Type B pancreatic cell (in vitro differentiated cells): ENCODE results near the gene ZNF775. TPM values are rescaled to one million over a fixed set of nuclear protein-coding genes. Genes with fewer than 3 reads are reported as not detected.
A peak's percentile ranks its signal among the peaks of the same experiment; 100 is the strongest.

Experiments used
- DNase-seq: peaks from one replicate; pipeline ENCODE4 v3.0.0; 2021; ENCODE audit warnings: mixed read lengths; ENCODE audit not compliant: unreplicated experiment; ENCODE audit errors: extremely low spot score
- H3K27ac Mint-ChIP-seq: 2 replicates; pipeline ENCODE4 v1.8.0; 2021; ENCODE audit warnings: mild to moderate bottlenecking, mixed read lengths
- H3K27me3 Mint-ChIP-seq: 2 replicates; pipeline ENCODE4 v1.8.0; 2021; ENCODE audit warnings: mixed read lengths
- H3K36me3 Mint-ChIP-seq: 2 replicates; pipeline ENCODE4 v1.8.0; 2021; ENCODE audit warnings: mixed read lengths
- H3K4me1 Mint-ChIP-seq: one replicate; pipeline ENCODE4 v1.8.0; 2021; ENCODE audit warnings: mixed read lengths; ENCODE audit not compliant: unreplicated experiment
- H3K4me3 Mint-ChIP-seq: 2 replicates; pipeline ENCODE4 v1.8.0; 2021; ENCODE audit warnings: mild to moderate bottlenecking, mixed read lengths
- H3K9me3 Mint-ChIP-seq: 2 replicates; pipeline ENCODE4 v1.8.0; 2021; ENCODE audit warnings: mixed read lengths
- total RNA-seq: library from RNA; stranded (reverse); gene quantifications from 2 replicates; pipeline ENCODE4 v1.2.1, GENCODE V29; 2021; ENCODE audit warnings: low replicate concordance
- TF ChIP-seq, protein P1 (sequence below): fragments of 200-600 bp; sonication (generic); conservative IDR thresholded peaks from 2 replicates; pipeline ENCODE4 v1.5.0; 2021; ENCODE audit warnings: antibody characterized with exemption, mild to moderate bottlenecking

The ZNF775 gene
- total RNA-seq, 1 donor from 2014 or later, result 12.3 TPM

DNA sequence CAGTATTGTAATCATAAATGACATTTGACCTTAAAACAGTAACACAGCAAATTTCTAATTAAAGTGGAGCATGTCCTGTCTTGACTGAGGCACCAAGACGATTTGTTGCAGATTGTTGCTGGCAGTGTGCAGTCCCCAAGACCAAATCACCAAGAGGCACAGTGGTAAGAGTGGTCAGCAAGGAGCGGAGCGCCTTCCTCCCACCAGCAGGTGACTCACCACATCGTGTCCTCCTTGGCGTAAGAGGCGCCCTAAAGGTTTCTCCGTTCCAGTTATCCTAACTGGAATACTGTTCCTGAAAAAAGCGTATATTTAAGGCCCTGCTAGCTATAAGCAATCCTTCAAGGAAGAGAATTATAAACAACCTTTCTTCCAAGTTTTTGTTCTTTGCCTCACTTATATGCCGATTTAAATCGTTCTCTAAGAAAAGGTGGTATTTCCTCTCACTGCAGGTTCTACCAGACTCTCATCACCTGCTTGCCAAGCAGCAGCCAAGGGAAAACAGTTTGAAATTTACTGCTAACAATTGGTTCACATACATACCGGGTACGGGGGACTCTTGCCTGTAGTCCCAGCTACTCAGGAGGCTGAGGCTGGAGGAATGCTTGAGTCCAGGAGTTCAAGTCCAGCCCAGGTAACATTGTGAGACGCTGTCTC is 21.2 kb upstream of the ZNF775 start:
- H3K9me3 Mint-ChIP-seq, result no peaks in the 10 kb centered on the region
- no peak overlapping the region for H3K27ac Mint-ChIP-seq
- no peak for DNase-seq
- TF ChIP-seq, protein P1, sequence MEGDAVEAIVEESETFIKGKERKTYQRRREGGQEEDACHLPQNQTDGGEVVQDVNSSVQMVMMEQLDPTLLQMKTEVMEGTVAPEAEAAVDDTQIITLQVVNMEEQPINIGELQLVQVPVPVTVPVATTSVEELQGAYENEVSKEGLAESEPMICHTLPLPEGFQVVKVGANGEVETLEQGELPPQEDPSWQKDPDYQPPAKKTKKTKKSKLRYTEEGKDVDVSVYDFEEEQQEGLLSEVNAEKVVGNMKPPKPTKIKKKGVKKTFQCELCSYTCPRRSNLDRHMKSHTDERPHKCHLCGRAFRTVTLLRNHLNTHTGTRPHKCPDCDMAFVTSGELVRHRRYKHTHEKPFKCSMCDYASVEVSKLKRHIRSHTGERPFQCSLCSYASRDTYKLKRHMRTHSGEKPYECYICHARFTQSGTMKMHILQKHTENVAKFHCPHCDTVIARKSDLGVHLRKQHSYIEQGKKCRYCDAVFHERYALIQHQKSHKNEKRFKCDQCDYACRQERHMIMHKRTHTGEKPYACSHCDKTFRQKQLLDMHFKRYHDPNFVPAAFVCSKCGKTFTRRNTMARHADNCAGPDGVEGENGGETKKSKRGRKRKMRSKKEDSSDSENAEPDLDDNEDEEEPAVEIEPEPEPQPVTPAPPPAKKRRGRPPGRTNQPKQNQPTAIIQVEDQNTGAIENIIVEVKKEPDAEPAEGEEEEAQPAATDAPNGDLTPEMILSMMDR, result no peak
- H3K27me3 Mint-ChIP-seq, result no peaks in the 10 kb centered on the region
- no peak overlapping the region for H3K4me3 Mint-ChIP-seq
- H3K36me3 Mint-ChIP-seq, result no peaks in the 10 kb centered on the region
- peaks cover 32% of the 10 kb centered on the region for H3K4me1 Mint-ChIP-seq

DNA sequence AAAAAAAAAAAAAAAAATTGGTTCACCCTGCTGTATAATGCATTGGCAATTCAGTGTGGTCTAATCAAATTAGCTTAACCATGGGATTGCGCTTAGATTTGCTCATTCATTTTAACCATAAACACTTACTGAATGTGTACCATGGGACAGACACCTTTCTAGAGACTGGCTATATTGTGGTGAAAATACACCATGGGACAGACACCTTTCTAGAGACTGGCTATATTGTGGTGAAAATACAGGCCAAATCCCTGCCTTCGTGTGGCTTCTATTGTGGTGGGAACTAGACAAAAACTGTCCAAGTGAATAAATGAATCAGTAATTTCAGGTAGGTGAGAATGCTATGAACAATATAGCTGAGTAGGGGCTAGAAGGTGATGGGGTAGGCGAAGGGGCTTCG is 20.7 kb upstream of the ZNF775 start:
- Mint-ChIP-seq H3K4me1 (peaks cover 35% of the 10 kb centered on the region), H3K4me3 (no peak overlapping the region), H3K27ac (no peak overlapping the region), H3K9me3 (no peaks in the 10 kb centered on the region), H3K36me3 (no peaks in the 10 kb centered on the region), H3K27me3 (no peaks in the 10 kb centered on the region)
- no peak for DNase-seq
- TF ChIP-seq, protein P1, result no peak

- Mint-ChIP-seq H3K9me3 (no peaks in the 10 kb centered on the region), H3K36me3 (no peaks in the 10 kb centered on the region), H3K27me3 (no peaks in the 10 kb centered on the region), H3K4me3 (no peak overlapping the region), H3K4me1 (peaks cover 39% of the 10 kb centered on the region), H3K27ac (no peak overlapping the region)
- DNase-seq, result no peak
- TF ChIP-seq, protein P1, result no peak
Observed at GRCh38 chr7:150358988-150359621, 20.0 kb upstream of the ZNF775 start.

GRCh38 chr7:150359622-150360362 is 19.3 kb upstream of the ZNF775 start:
- Mint-ChIP-seq H3K4me1 (peaks cover 43% of the 10 kb centered on the region), H3K27me3 (no peaks in the 10 kb centered on the region), H3K4me3 (no peak overlapping the region), H3K36me3 (no peaks in the 10 kb centered on the region), H3K27ac (peak overlapping the region; percentile 51), H3K9me3 (no peaks in the 10 kb centered on the region)
- TF ChIP-seq, protein P1, result no peak
- no peak for DNase-seq

DNA sequence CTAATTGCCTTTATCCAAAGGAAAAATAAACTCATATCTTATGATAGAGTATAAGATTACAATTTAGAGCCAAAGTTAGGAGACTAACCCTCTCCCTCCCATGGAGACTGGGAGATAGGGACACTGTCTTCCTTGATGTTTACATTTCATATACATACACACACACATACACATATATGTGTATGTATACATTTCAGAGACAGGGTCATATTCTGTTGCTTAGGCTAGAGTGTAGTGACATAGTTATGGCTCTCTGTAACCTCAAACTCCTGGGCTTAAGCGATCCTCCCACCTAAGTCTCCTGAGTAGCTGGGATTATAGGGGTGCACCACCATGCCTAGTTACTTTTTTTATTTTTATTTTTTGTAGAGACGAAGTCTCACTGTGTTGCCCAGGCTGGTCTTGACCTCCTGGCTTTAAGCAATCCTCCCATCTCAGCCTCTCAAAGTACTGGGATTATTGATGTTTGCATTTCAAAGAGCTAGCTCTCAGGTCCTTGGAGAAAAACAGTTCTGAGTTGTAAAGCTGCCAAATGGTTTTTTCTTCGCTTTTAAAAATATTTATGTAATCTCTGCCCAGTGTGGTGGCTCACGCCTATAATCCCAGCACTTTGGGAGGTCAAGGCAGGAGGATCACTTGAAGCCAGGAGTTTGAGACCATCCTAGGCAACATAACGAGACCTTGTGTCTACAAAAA is 18.6 kb upstream of the ZNF775 start:
- Mint-ChIP-seq H3K9me3 (no peaks in the 10 kb centered on the region), H3K4me3 (no peak overlapping the region)
- TF ChIP-seq, protein P1, result no peak

More for the DNA sequence above, 18.6 kb upstream of the ZNF775 start:
- no peaks in the 10 kb centered on the region for H3K27me3 Mint-ChIP-seq
- no peak for DNase-seq
- peak overlapping the region; percentile 51 for H3K27ac Mint-ChIP-seq
- peaks cover 40% of the 10 kb centered on the region for H3K4me1 Mint-ChIP-seq
- H3K36me3 Mint-ChIP-seq, result no peaks in the 10 kb centered on the region
